Measurements from ENCODE around the gene PIK3R3. TPM values are rescaled to one million over a fixed set of nuclear protein-coding genes. Genes with fewer than 3 reads are reported as not detected.
"Not testable (repeated sequence)": the region's sequence is repeated elsewhere in the genome, so short reads cannot be mapped to it uniquely, and the experiment has no call there.

PIK3R3 gene
- total and polyA plus RNA-seq, 2 experiments from 2014 or later: 8.4 to 16.8 TPM

DNA sequence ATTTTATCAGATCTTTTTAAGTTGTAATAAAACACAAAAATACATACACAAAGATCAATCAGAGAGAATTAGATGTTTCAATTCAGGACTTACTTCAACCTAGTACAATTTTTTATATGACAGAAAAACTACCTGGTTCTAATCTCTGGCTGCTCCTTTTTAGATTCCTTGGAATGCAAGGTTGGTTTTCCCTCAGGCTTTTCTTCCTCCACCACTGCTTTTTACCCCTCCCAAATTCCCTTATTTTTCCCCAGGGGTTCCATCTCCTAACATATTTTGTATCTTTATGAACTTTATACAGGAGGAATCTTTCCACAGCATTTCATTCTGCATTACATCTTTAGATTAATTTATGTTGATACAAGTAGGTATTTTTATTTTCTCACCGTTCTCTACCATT lies 33.2 kb downstream of the PIK3R3 start:
- H3K9me3 ChIP-seq (ENCODE audit: low read depth): no peaks in the 10 kb centered on the region
- H3K9me2 ChIP-seq (replicated peaks; ENCODE audit: insufficient read depth): no peaks in the 10 kb centered on the region
- DNase-seq (ENCODE audit: low spot score): no peak
- H3K27ac ChIP-seq: no peak overlapping the region
- H3K4me2 ChIP-seq: no peak overlapping the region
- peaks cover 61% of the 10 kb centered on the region for H3K79me2 ChIP-seq
- H4K20me1 ChIP-seq (ENCODE audit: insufficient read depth, poor library complexity, severe bottlenecking): no peaks in the 10 kb centered on the region
- H3K4me3 ChIP-seq: no peak overlapping the region
- H3K36me3 ChIP-seq (replicated peaks; ENCODE audit: insufficient read depth, low read depth): no peaks in the 10 kb centered on the region
- no peaks in the 10 kb centered on the region for H3K27me3 ChIP-seq
- no peak overlapping the region for H2AFZ ChIP-seq
- H3K4me1 ChIP-seq (ENCODE audit: insufficient read depth): no peaks in the 10 kb centered on the region
- 100% methylated on average over 1 of the region's 1 CpG for WGBS (ENCODE audit: low lambda C conversion rate, missing lambda C conversion rate)
- TF ChIP-seq EZH2phosphoT487 (IDR thresholded peaks at IDR 0.05; ENCODE audit: low read depth, severe bottlenecking, unreplicated experiment) (no peak), EZH2 (IDR thresholded peaks at IDR 0.05; ENCODE audit: borderline replicate concordance) (no peak)
- TF ChIP-seq, protein P1, sequence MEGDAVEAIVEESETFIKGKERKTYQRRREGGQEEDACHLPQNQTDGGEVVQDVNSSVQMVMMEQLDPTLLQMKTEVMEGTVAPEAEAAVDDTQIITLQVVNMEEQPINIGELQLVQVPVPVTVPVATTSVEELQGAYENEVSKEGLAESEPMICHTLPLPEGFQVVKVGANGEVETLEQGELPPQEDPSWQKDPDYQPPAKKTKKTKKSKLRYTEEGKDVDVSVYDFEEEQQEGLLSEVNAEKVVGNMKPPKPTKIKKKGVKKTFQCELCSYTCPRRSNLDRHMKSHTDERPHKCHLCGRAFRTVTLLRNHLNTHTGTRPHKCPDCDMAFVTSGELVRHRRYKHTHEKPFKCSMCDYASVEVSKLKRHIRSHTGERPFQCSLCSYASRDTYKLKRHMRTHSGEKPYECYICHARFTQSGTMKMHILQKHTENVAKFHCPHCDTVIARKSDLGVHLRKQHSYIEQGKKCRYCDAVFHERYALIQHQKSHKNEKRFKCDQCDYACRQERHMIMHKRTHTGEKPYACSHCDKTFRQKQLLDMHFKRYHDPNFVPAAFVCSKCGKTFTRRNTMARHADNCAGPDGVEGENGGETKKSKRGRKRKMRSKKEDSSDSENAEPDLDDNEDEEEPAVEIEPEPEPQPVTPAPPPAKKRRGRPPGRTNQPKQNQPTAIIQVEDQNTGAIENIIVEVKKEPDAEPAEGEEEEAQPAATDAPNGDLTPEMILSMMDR (IDR thresholded peaks at IDR 0.05; ENCODE audit: poor library complexity): no peak

DNA sequence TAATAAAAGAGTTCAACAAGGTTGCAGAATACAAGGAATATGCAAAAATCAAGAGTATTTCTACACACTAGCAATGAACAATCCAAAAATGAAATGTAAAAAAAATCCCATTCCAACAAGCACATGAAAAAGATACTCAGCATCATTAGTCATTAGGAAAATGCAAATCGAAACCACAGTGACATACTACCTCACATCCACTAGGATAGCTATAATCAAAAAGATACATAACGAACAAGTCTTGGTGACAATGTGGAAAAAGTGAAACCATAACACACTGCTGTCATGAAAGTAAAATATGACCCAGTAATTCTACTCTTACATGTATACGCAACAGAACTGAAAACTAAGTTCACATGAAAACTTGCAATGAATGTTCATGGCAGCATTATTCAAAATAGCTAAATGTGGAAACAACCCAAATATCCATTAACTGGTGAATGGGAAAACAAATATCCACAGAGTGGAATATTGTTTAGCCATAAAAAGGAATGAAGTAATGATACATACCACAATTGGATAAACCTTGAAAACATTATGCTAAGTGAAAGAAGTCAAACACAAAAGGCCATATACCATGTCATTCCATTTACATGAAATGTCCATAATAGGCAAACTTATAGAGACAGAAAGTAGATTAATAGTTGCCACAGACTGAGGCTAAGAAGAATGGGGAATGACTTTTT lies 34.3 kb downstream of the PIK3R3 start:
- Histone ChIP-seq H3K9me3 (ENCODE audit: low read depth) (no peaks in the 10 kb centered on the region), H3K27me3 (no peaks in the 10 kb centered on the region), H3K9me2 (replicated peaks; ENCODE audit: insufficient read depth) (no peaks in the 10 kb centered on the region), H3K4me2 (no peak overlapping the region), H4K20me1 (ENCODE audit: insufficient read depth, poor library complexity, severe bottlenecking) (no peaks in the 10 kb centered on the region), H3K27ac (no peak overlapping the region), H3K79me2 (peaks cover 67% of the 10 kb centered on the region), H3K4me3 (no peak overlapping the region), H3K4me1 (ENCODE audit: insufficient read depth) (no peaks in the 10 kb centered on the region), H2AFZ (no peak overlapping the region), H3K36me3 (replicated peaks; ENCODE audit: insufficient read depth, low read depth) (no peaks in the 10 kb centered on the region)
- 96% methylated on average over 3 of the region's 3 CpGs for WGBS (ENCODE audit: low lambda C conversion rate, missing lambda C conversion rate)
- DNase-seq (ENCODE audit: low spot score): no peak
- TF ChIP-seq, protein P1 (IDR thresholded peaks at IDR 0.05; ENCODE audit: poor library complexity): no peak
- TF ChIP-seq EZH2phosphoT487 (IDR thresholded peaks at IDR 0.05; ENCODE audit: low read depth, severe bottlenecking, unreplicated experiment) (no peak), EZH2 (IDR thresholded peaks at IDR 0.05; ENCODE audit: borderline replicate concordance) (no peak)

DNA sequence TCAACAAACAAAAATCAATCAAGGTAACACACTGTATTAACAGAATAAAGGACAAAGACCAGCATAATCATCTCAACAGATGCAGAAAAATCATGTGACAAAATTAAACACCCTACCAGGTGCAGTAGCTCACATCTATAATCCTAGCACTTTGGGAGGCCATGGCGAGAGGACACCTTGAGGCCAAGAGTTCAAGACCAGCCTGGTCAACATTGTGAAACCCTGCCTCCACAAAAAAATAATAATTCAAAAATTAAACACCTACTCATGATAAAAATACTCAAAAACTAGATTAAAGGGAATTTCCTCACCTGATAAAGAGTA lies 35.3 kb downstream of the PIK3R3 start:
- 100% methylated on average over 1 of the region's 1 CpG for WGBS (ENCODE audit: low lambda C conversion rate, missing lambda C conversion rate)

DNA sequence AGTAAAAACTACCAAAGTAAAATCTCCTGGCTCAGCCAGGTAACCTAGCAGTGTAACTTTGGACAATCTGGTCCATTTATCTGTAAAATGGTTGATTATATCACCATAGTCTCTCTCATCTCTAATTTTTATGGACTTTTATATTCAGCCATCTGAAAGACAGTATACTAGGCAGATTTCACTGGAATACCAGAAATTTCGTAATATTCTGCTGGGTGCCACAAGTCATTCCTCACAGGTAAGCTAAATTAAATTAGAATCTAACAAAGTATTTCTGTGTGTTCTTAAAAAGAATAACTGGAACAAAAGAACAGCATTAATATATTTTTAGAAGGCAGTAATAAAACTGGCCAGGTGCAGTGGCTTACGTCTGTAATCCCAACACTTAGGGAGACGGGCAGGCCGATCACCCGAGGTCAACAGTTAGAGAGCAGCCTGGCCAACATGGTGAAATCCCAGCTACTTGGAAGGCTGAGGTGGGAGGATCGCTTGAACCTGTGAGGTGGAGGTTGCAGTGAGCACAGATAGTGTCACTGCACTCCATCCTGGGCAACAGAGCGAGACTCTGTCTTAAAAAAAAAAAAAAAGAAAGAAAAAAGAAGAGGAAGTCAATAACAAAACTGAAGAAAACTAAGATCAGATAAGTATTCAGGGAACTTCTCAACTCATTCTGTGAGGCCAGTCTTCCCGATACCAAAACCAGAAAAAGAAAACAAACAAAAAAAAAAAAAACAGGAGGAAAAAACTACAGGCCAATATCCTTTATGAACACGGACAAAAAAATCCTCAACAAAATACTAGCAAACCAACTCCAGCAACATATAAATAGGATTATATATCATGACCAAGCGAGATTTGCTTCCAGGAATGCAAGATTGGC lies 35.9 kb downstream of the PIK3R3 start:
- Histone ChIP-seq H3K9me3 (ENCODE audit: low read depth) (no peaks in the 10 kb centered on the region), H4K20me1 (ENCODE audit: insufficient read depth, poor library complexity, severe bottlenecking) (no peaks in the 10 kb centered on the region), H3K27me3 (no peaks in the 10 kb centered on the region), H3K79me2 (peaks cover 83% of the 10 kb centered on the region), H2AFZ (no peak overlapping the region), H3K4me1 (ENCODE audit: insufficient read depth) (no peaks in the 10 kb centered on the region), H3K36me3 (replicated peaks; ENCODE audit: insufficient read depth, low read depth) (no peaks in the 10 kb centered on the region), H3K27ac (no peak overlapping the region), H3K4me2 (no peak overlapping the region), H3K4me3 (no peak overlapping the region), H3K9me2 (replicated peaks; ENCODE audit: insufficient read depth) (no peaks in the 10 kb centered on the region)
- no peak for DNase-seq (ENCODE audit: low spot score)
- WGBS (ENCODE audit: low lambda C conversion rate, missing lambda C conversion rate): 90% methylated on average over 10 of the region's 10 CpGs
- TF ChIP-seq, protein P1 (IDR thresholded peaks at IDR 0.05; ENCODE audit: poor library complexity): no peak
- no peak for TF ChIP-seq EZH2 (IDR thresholded peaks at IDR 0.05; ENCODE audit: borderline replicate concordance)
- no peak for TF ChIP-seq EZH2phosphoT487 (IDR thresholded peaks at IDR 0.05; ENCODE audit: low read depth, severe bottlenecking, unreplicated experiment)

More for the DNA sequence above, 35.3 kb downstream of the PIK3R3 start:
- H4K20me1 ChIP-seq (ENCODE audit: insufficient read depth, poor library complexity, severe bottlenecking): no peaks in the 10 kb centered on the region
- H3K9me3 ChIP-seq (ENCODE audit: low read depth): no peaks in the 10 kb centered on the region
- no peaks in the 10 kb centered on the region for H3K9me2 ChIP-seq (replicated peaks; ENCODE audit: insufficient read depth)
- DNase-seq (ENCODE audit: low spot score): no peak
- no peak overlapping the region for H2AFZ ChIP-seq
- no peak overlapping the region for H3K4me2 ChIP-seq
- H3K36me3 ChIP-seq (replicated peaks; ENCODE audit: insufficient read depth, low read depth): no peaks in the 10 kb centered on the region
- no peak for TF ChIP-seq EZH2 (IDR thresholded peaks at IDR 0.05; ENCODE audit: borderline replicate concordance)
- no peak overlapping the region for H3K4me3 ChIP-seq
- H3K27me3 ChIP-seq: no peaks in the 10 kb centered on the region
- H3K79me2 ChIP-seq: peaks cover 78% of the 10 kb centered on the region
- H3K4me1 ChIP-seq (ENCODE audit: insufficient read depth): no peaks in the 10 kb centered on the region
- no peak overlapping the region for H3K27ac ChIP-seq

DNA sequence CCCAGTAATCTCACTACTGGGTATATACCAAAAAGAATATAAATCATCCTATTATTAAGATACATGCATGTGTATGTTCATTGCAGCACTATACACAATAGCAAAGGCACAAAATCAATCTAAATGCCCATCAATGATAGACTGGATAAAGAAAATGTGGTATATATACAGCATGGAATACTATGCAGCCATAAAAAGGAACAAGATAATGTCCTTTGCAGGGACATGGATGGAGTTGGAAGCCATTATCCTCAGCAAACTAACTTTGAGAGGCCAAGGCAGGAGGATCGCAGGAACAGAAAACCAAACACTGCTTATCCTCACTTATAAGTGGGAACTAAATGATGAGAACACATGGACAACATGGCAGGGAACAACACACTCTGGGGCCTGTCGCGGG lies 37.3 kb downstream of the PIK3R3 start:
- not testable (repeated sequence) for H3K27ac ChIP-seq; H3K4me2 ChIP-seq; H3K4me3 ChIP-seq; H3K27me3 ChIP-seq; H3K36me3 ChIP-seq (replicated peaks; ENCODE audit: insufficient read depth, low read depth); H2AFZ ChIP-seq; H3K4me1 ChIP-seq (ENCODE audit: insufficient read depth); H3K9me3 ChIP-seq (ENCODE audit: low read depth); H3K9me2 ChIP-seq (replicated peaks; ENCODE audit: insufficient read depth); DNase-seq (ENCODE audit: low spot score); H4K20me1 ChIP-seq (ENCODE audit: insufficient read depth, poor library complexity, severe bottlenecking)
- H3K79me2 ChIP-seq: peaks cover 90% of the 10 kb centered on the region
- 100% methylated on average over 3 of the region's 3 CpGs for WGBS (ENCODE audit: low lambda C conversion rate, missing lambda C conversion rate)

Data from hepatocyte (in vitro differentiated cells).